Upper lobe of right lung (tissue), 1 donor: ENCODE data around the gene MEGF6. TPM values are rescaled to one million over a fixed set of nuclear protein-coding genes. Genes with fewer than 3 reads are reported as not detected.

ENCODE experiments used
- ATAC-seq: fragments of 200-7000 bp; cut with Tn5 transposase; one replicate; pipeline ENCODE4 v1.9.1; 2020; ENCODE audit warnings: mild to moderate bottlenecking, moderate library complexity
- DNase-seq: peaks from one replicate; pipeline ENCODE4 v3.0.0-alpha.2; 2020
- H3K27ac ChIP-seq: fragments of 200-600 bp; one replicate; pipeline ENCODE4 v1.8.0; 2022
- H3K27me3 ChIP-seq: fragments of 200-600 bp; one replicate; pipeline ENCODE4 v1.8.0; 2022; ENCODE audit warnings: mild to moderate bottlenecking
- H3K36me3 ChIP-seq: fragments of 200-600 bp; one replicate; pipeline ENCODE4 v1.8.0; 2022
- H3K4me1 ChIP-seq: fragments of 200-600 bp; one replicate; pipeline ENCODE4 v1.8.0; 2022
- H3K4me3 ChIP-seq: fragments of 200-600 bp; one replicate; pipeline ENCODE4 v1.8.0; 2022; ENCODE audit warnings: mild to moderate bottlenecking
- H3K9me3 ChIP-seq: fragments of 200-600 bp; one replicate; pipeline ENCODE4 v1.8.0; 2022
- intact Hi-C: fragments of 100-400 bp; cut with DNase I; formaldehyde crosslinking; loops from one replicate; pipeline ENCODE4 v1.11.0; 2022
- total RNA-seq: library from RNA; stranded (reverse); fragmentation: NEBNext Ultra II Directional; extraction: Animal tissue kit (Norgen Biotek cat#: 25700); gene quantifications from one replicate; pipeline ENCODE4 v1.2.1, GENCODE V29; 2021
- TF ChIP-seq, protein P1 (sequence below): fragments of 200-600 bp; IDR thresholded peaks from one replicate; pipeline ENCODE4 v1.8.0; 2022; ENCODE audit warnings: antibody characterized with exemption
- donor health status: DM: no; HTN: yes; CAD: no; lungs with severe emphysema.

Gene MEGF6
- total RNA-seq, 1 donor from 2014 or later = 96.6 TPM

DNA sequence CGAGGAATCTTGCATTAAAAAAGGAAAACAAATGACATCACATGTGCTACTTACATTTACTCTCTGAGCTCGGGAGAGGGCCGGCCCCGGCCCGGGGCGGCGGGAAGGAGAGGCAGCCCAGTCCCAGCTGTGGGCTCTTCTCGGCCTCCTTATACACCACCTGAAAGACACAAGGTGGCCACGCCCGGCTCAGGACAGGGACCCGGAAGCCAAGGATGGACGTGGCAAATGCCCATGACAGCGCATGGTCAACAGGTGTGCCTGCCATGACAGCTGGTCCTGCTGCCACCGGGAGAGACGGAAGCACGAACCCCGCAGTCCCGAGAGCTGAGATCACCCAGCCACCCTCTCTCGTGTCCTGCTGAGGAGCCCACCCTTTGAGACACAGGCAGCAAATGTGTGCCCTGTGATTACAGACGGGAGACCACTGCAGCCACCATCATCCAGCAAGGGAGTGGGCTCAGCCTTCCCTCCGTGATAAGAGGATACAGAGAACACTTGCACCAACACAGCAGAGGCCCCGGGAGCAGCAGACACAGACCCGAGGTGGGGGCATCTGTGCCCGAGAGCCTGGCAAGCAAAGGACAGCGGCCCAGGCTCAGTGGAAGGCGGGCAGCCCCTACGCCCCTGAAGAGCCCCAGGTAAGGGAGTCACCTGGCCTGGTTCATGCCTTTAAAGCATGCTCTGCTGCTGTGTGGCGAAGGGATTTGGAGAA lies 22.2 kb upstream of the MEGF6 start:
- Histone ChIP-seq H3K27me3 (no peaks in the 10 kb centered on the region), H3K4me1 (no peaks in the 10 kb centered on the region), H3K9me3 (no peaks in the 10 kb centered on the region), H3K27ac (no peak overlapping the region), H3K4me3 (no peak overlapping the region), H3K36me3 (peaks cover 95% of the 10 kb centered on the region)
- TF ChIP-seq, protein P1, sequence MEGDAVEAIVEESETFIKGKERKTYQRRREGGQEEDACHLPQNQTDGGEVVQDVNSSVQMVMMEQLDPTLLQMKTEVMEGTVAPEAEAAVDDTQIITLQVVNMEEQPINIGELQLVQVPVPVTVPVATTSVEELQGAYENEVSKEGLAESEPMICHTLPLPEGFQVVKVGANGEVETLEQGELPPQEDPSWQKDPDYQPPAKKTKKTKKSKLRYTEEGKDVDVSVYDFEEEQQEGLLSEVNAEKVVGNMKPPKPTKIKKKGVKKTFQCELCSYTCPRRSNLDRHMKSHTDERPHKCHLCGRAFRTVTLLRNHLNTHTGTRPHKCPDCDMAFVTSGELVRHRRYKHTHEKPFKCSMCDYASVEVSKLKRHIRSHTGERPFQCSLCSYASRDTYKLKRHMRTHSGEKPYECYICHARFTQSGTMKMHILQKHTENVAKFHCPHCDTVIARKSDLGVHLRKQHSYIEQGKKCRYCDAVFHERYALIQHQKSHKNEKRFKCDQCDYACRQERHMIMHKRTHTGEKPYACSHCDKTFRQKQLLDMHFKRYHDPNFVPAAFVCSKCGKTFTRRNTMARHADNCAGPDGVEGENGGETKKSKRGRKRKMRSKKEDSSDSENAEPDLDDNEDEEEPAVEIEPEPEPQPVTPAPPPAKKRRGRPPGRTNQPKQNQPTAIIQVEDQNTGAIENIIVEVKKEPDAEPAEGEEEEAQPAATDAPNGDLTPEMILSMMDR = no peak
- intact Hi-C loops = no loop called here
- ATAC-seq = no peak
- no peak for DNase-seq

DNA sequence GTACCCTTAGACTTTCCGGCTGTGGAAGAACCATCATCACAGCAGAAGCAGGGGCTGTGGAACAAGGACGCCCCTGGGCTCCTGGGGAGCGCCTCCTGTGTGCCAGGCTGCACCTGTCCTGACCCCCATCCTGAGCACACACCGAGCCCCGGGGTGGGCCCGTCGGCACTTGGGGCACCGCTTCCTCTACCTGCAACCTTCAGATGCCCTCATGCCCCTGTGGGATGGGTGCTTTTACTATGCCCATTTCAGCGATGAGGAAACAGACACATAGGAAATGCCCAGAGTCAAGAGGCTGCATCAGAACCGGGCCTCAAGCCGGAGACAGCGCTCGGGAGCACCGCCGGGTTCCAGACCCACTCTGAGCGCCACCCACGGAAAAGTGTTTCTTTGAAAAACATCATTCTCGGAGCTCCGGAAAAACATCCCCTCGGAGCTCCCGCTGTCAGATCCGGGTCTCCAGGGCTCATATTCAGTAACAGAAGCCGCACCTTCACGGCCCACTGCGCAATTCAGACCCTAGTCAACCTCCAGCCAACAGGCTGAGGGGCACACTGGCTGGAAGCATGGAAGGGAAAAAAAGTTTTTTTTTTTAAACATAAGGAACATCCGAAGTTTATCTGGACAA lies 21.5 kb upstream of the MEGF6 start:
- H3K27ac ChIP-seq = no peak overlapping the region
- H3K36me3 ChIP-seq = peaks cover 95% of the 10 kb centered on the region
- H3K4me1 ChIP-seq = no peaks in the 10 kb centered on the region
- ATAC-seq = no peak
- intact Hi-C loops = no loop called here
- no peaks in the 10 kb centered on the region for H3K27me3 ChIP-seq
- H3K9me3 ChIP-seq = no peaks in the 10 kb centered on the region
- TF ChIP-seq, protein P1 = no peak
- no peak for DNase-seq
- H3K4me3 ChIP-seq = no peak overlapping the region

GRCh38 chr1:3632298-3632697 lies 21.0 kb upstream of the MEGF6 start:
- Histone ChIP-seq H3K4me3 (no peak overlapping the region), H3K4me1 (no peaks in the 10 kb centered on the region), H3K9me3 (no peaks in the 10 kb centered on the region), H3K36me3 (peaks cover 97% of the 10 kb centered on the region), H3K27me3 (no peaks in the 10 kb centered on the region), H3K27ac (no peak overlapping the region)
- intact Hi-C loops = no loop called here
- no peak for ATAC-seq
- TF ChIP-seq, protein P1 = no peak
- no peak for DNase-seq

DNA sequence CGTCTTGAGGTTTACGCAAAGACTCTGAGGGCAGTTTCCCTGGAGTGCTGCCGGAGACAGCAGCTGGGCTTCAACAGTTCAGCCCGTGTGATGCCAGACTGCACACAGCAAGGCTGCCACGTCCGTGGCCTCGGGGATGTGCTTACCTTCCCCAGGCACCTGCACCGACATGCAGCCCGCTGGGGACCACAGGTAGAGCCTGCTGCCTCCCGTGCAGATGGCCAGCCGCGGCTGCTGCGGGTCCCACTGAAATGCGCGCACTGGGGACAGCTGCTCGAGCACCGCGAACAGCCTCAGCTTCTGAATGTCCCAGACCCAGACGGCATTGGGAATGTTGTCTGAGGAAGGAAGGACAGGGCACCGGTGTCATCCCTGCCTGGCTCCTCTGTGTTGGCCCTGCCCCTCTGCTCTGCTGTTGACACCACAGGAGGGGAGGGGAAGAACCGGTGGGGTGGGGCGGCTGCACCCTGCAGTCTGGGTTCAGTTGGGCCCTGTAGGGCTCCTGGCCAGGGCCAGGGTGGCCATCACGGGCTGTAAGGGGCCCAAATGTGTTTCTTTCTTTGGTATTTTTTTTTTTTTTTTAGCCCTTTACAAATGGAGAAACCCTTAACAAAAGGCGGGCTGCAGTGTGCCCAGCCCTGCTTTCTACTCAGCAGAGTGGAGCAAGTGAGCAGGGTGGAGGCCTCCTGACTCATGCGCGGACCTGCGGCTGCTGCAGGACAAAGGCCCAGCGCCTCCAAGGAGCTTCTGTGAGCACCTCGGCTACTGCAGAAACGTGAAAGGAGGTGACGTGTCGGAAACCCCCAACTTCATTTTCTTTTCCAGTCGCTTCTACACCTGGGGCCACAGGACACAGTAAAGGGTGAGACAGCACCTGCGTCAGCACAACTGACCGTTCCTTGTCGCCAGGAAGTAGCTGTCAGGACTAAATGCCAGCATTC lies 20.3 kb upstream of the MEGF6 start:
- no peak overlapping the region for H3K4me3 ChIP-seq
- H3K9me3 ChIP-seq = no peaks in the 10 kb centered on the region
- TF ChIP-seq, protein P1 = no peak
- ATAC-seq = no peak
- H3K27me3 ChIP-seq = no peaks in the 10 kb centered on the region
- DNase-seq = no peak
- peaks cover 91% of the 10 kb centered on the region for H3K36me3 ChIP-seq
- H3K4me1 ChIP-seq = no peaks in the 10 kb centered on the region
- H3K27ac ChIP-seq = no peak overlapping the region
- intact Hi-C loops = no loop called here

- Histone ChIP-seq H3K4me3 (no peak overlapping the region), H3K36me3 (peaks cover 84% of the 10 kb centered on the region), H3K4me1 (peaks cover 5% of the 10 kb centered on the region), H3K27me3 (no peaks in the 10 kb centered on the region), H3K9me3 (no peaks in the 10 kb centered on the region), H3K27ac (no peak overlapping the region)
- TF ChIP-seq, protein P1 = no peak
- ATAC-seq = no peak
- intact Hi-C loops = no loop called here
- DNase-seq = no peak
Measured at GRCh38 chr1:3630914-3631313, 19.6 kb upstream of the MEGF6 start.
